Measurements from ENCODE around the gene MRPL36.

Gene MRPL36

DNA sequence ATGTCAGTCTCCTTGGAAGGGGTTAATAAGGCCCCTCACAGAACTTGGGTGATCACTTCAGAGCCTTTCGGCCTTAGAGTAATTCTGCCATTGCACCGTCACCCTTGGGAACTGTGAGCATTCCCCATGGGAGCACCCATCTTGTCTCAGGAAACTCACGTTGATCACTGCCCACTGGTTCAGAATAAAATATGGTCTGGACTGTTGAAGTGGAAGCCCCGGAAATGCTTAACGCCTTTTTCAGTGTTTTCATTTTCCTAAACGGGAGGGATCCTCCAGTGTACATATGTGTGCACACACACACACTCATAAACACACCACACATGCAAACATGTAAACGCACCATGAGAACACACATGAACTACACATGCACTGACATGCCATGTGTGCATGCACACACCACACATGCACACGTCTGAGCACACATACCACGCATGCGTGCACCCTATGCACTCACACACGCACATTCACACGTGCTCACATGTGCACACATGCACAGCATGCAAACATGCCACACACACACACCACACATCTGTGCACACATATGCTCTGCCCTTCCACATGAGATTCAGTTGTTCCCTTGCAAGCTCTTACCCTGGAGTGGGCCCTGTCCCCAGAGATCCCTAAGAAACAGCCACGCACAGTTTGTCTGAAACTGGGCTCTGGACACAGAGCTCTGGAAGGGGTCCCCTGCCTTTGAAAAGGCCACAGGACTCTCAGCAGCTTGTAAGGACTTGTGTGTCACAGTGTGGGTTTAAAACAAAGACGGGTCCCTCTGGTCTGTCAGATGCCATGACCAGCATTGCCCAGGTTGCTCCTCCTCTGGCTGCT is 17.0 kb downstream of the MRPL36 start:
- H3K27me3 ChIP-seq (ENCODE audit: control insufficient read depth in 1 of 2, insufficient read depth in 2 of 2, low read length in 2 of 2): peaks cover 0 to 9% of the 10 kb centered on the region in 2 donors
- H3K9ac ChIP-seq (ENCODE audit: low read length): no peak overlapping the region
- no peaks in the 10 kb centered on the region for H3K9me3 ChIP-seq (ENCODE audit: low read length)
- no peaks in the 10 kb centered on the region for H3K4me1 ChIP-seq (ENCODE audit: insufficient read depth, low read length)
- H3K36me3 ChIP-seq (ENCODE audit: insufficient read depth, low read length): no peaks in the 10 kb centered on the region
- H3K4me3 ChIP-seq (ENCODE audit: low read depth in 1 of 2, low read length in 2 of 2): no peak overlapping the region
- no peak overlapping the region for H3K27ac ChIP-seq (ENCODE audit: low read depth, low read length)

GRCh38 chr5:1781726-1782384 is 17.8 kb downstream of the MRPL36 start:
- Histone ChIP-seq H3K4me1 (ENCODE audit: insufficient read depth, low read length) (no peaks in the 10 kb centered on the region), H3K36me3 (ENCODE audit: insufficient read depth, low read length) (no peaks in the 10 kb centered on the region), H3K9me3 (ENCODE audit: low read length) (no peaks in the 10 kb centered on the region), H3K9ac (ENCODE audit: low read length) (no peak overlapping the region), H3K27ac (ENCODE audit: low read depth, low read length) (no peak overlapping the region), H3K27me3 (ENCODE audit: control insufficient read depth in 1 of 2, insufficient read depth in 2 of 2, low read length in 2 of 2) (peaks cover 0 to 2% of the 10 kb centered on the region in 2 donors), H3K4me3 (ENCODE audit: low read depth in 1 of 2, low read length in 2 of 2) (no peak overlapping the region)

GRCh38 chr5:1781107-1781506 is 18.5 kb downstream of the MRPL36 start:
- no peaks in the 10 kb centered on the region for H3K4me1 ChIP-seq (ENCODE audit: insufficient read depth, low read length)

GRCh38 chr5:1780614-1780930 is 19.1 kb downstream of the MRPL36 start:
- Histone ChIP-seq H3K4me1 (ENCODE audit: insufficient read depth, low read length) (no peaks in the 10 kb centered on the region), H3K36me3 (ENCODE audit: insufficient read depth, low read length) (no peaks in the 10 kb centered on the region), H3K9ac (ENCODE audit: low read length) (no peak overlapping the region), H3K27ac (ENCODE audit: low read depth, low read length) (no peak overlapping the region), H3K4me3 (ENCODE audit: low read depth in 1 of 2, low read length in 2 of 2) (no peak overlapping the region), H3K27me3 (ENCODE audit: control insufficient read depth in 1 of 2, insufficient read depth in 2 of 2, low read length in 2 of 2) (no peaks in the 10 kb centered on the region), H3K9me3 (ENCODE audit: low read length) (no peaks in the 10 kb centered on the region)

More at GRCh38 chr5:1781107-1781506, 18.5 kb downstream of the MRPL36 start:
- Histone ChIP-seq H3K36me3 (ENCODE audit: insufficient read depth, low read length) (no peaks in the 10 kb centered on the region), H3K9me3 (ENCODE audit: low read length) (no peaks in the 10 kb centered on the region), H3K4me3 (ENCODE audit: low read depth in 1 of 2, low read length in 2 of 2) (no peak overlapping the region), H3K27ac (ENCODE audit: low read depth, low read length) (no peak overlapping the region), H3K27me3 (ENCODE audit: control insufficient read depth in 1 of 2, insufficient read depth in 2 of 2, low read length in 2 of 2) (no peaks in the 10 kb centered on the region), H3K9ac (ENCODE audit: low read length) (no peak overlapping the region)

GRCh38 chr5:1779782-1780613 is 19.6 kb downstream of the MRPL36 start:
- no peak overlapping the region for H3K4me3 ChIP-seq (ENCODE audit: low read depth in 1 of 2, low read length in 2 of 2)
- no peaks in the 10 kb centered on the region for H3K9me3 ChIP-seq (ENCODE audit: low read length)
- no peaks in the 10 kb centered on the region for H3K27me3 ChIP-seq (ENCODE audit: control insufficient read depth in 1 of 2, insufficient read depth in 2 of 2, low read length in 2 of 2)
- no peaks in the 10 kb centered on the region for H3K4me1 ChIP-seq (ENCODE audit: insufficient read depth, low read length)
- H3K27ac ChIP-seq (ENCODE audit: low read depth, low read length): no peak overlapping the region
- H3K36me3 ChIP-seq (ENCODE audit: insufficient read depth, low read length): no peaks in the 10 kb centered on the region
- H3K9ac ChIP-seq (ENCODE audit: low read length): no peak overlapping the region

GRCh38 chr5:1779021-1779680 is 20.5 kb downstream of the MRPL36 start:
- H3K36me3 ChIP-seq (ENCODE audit: insufficient read depth, low read length): no peaks in the 10 kb centered on the region
- no peak overlapping the region for H3K4me3 ChIP-seq (ENCODE audit: low read depth in 1 of 2, low read length in 2 of 2)
- H3K27ac ChIP-seq (ENCODE audit: low read depth, low read length): no peak overlapping the region
- no peaks in the 10 kb centered on the region for H3K4me1 ChIP-seq (ENCODE audit: insufficient read depth, low read length)
- H3K9me3 ChIP-seq (ENCODE audit: low read length): no peaks in the 10 kb centered on the region
- no peak overlapping the region for H3K9ac ChIP-seq (ENCODE audit: low read length)
- no peaks in the 10 kb centered on the region for H3K27me3 ChIP-seq (ENCODE audit: control insufficient read depth in 1 of 2, insufficient read depth in 2 of 2, low read length in 2 of 2)

DNA sequence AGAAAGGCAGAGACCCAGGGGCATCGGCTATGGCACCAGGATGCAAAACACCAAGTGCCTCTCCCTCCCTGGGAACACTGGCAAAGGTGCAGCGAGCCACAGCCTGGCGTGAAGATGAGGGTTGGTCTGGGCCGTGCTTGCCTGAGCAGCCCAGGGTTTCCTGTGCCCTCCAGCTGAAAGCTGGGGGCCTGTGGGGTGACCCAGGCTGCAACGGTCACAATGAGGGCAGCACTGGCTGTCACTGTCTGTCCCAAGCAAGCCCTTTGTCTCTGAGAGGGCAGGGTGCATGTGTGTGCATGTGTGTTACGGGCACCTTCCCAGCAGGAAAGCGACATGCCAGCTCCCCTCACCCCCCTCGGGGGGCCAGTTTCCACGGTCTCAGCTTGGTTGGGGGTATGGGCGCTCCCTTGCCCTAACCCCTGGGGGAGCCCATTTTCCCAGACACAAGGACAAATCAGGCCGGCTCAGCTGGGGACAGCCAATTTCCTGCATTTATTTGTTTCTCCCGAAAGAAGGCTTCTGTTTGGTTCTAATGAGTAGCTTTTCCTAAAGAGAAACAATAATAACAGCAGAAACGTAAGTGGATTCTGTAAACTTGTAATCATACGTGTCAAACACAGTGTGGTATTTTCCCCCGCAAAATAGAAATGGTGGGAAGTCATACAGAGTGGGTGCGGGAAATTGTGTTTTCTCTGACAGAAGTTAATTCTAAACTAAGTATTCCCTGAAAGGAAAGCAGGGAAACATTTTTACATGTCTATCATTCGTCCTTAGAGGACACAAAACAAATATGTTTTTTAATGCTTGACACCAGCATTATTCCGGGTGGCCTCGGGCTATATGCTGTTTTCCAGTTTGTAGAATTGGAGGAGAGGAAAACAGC is 21.3 kb downstream of the MRPL36 start:
- Histone ChIP-seq H3K4me3 (ENCODE audit: low read depth in 1 of 2, low read length in 2 of 2) (no peak overlapping the region), H3K36me3 (ENCODE audit: insufficient read depth, low read length) (no peaks in the 10 kb centered on the region), H3K4me1 (ENCODE audit: insufficient read depth, low read length) (no peaks in the 10 kb centered on the region), H3K9ac (ENCODE audit: low read length) (no peak overlapping the region), H3K9me3 (ENCODE audit: low read length) (no peaks in the 10 kb centered on the region), H3K27ac (ENCODE audit: low read depth, low read length) (no peak overlapping the region), H3K27me3 (ENCODE audit: control insufficient read depth in 1 of 2, insufficient read depth in 2 of 2, low read length in 2 of 2) (no peaks in the 10 kb centered on the region)

- Histone ChIP-seq H3K36me3 (ENCODE audit: insufficient read depth, low read length) (no peaks in the 10 kb centered on the region), H3K4me1 (ENCODE audit: insufficient read depth, low read length) (no peaks in the 10 kb centered on the region), H3K4me3 (ENCODE audit: low read depth in 1 of 2, low read length in 2 of 2) (no peak overlapping the region), H3K27ac (ENCODE audit: low read depth, low read length) (no peak overlapping the region), H3K27me3 (ENCODE audit: control insufficient read depth in 1 of 2, insufficient read depth in 2 of 2, low read length in 2 of 2) (no peaks in the 10 kb centered on the region), H3K9me3 (ENCODE audit: low read length) (no peaks in the 10 kb centered on the region), H3K9ac (ENCODE audit: low read length) (no peak overlapping the region)
Observed at GRCh38 chr5:1777281-1778137, 22.1 kb downstream of the MRPL36 start.

- Histone ChIP-seq H3K27me3 (ENCODE audit: control insufficient read depth in 1 of 2, insufficient read depth in 2 of 2, low read length in 2 of 2) (no peaks in the 10 kb centered on the region), H3K36me3 (ENCODE audit: insufficient read depth, low read length) (no peaks in the 10 kb centered on the region), H3K4me1 (ENCODE audit: insufficient read depth, low read length) (no peaks in the 10 kb centered on the region), H3K4me3 (ENCODE audit: low read depth in 1 of 2, low read length in 2 of 2) (no peak overlapping the region), H3K9ac (ENCODE audit: low read length) (no peak overlapping the region), H3K9me3 (ENCODE audit: low read length) (no peaks in the 10 kb centered on the region), H3K27ac (ENCODE audit: low read depth, low read length) (no peak overlapping the region)
Observed at GRCh38 chr5:1776831-1777230, 22.8 kb downstream of the MRPL36 start.

DNA sequence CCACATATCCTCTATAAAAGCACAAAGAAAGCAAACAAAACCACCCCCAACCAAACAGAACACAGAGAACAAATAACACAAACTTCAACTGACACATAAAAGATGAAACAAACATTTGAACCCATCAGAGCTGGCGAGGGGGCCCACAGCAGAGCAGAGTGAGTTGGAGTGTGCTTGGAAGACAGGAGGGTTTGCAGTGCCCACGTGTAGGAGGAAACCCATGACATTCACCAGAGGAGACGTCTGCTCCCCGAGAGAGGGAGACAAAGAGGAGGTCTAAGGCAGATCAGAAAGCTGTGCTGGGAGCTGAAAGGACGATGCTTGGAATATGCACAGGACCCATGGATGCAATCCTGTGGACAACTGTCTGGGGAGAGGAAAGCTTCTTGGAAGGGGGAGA is 27.0 kb downstream of the MRPL36 start:
- Histone ChIP-seq H3K9ac (ENCODE audit: low read length) (no peak overlapping the region), H3K9me3 (ENCODE audit: low read length) (no peaks in the 10 kb centered on the region), H3K27ac (ENCODE audit: low read depth, low read length) (no peak overlapping the region)

More for the DNA sequence above, 27.0 kb downstream of the MRPL36 start:
- H3K4me1 ChIP-seq (ENCODE audit: insufficient read depth, low read length): no peaks in the 10 kb centered on the region
- H3K27me3 ChIP-seq (ENCODE audit: control insufficient read depth in 1 of 2, insufficient read depth in 2 of 2, low read length in 2 of 2): peaks cover 0 to 7% of the 10 kb centered on the region in 2 donors
- H3K4me3 ChIP-seq (ENCODE audit: low read depth in 1 of 2, low read length in 2 of 2): no peak overlapping the region
- H3K36me3 ChIP-seq (ENCODE audit: insufficient read depth, low read length): no peaks in the 10 kb centered on the region
